Ishikawa (cell line): ENCODE data around the gene STPG1.
A peak's percentile ranks its signal among the peaks of the same experiment; 100 is the strongest.

Experiments
- CEBPB ChIP-seq: IDR thresholded peaks from 2 replicates; pipeline ENCODE4 v1.6.1; 2012
- CREB1 ChIP-seq: IDR thresholded peaks from 2 replicates; pipeline ENCODE4 v1.6.1; 2012; ENCODE audit warnings: low read depth
- EGR1 ChIP-seq: IDR thresholded peaks from 2 replicates; pipeline ENCODE4 v1.6.1; 2012
- EP300 ChIP-seq: IDR thresholded peaks from 2 replicates; pipeline ENCODE4 v1.6.1; 2012; ENCODE audit warnings: borderline replicate concordance
- FOXM1 ChIP-seq: IDR thresholded peaks from 2 replicates; pipeline ENCODE4 v1.6.1; 2012; ENCODE audit warnings: low read depth, borderline replicate concordance
- MAX ChIP-seq: IDR thresholded peaks from 2 replicates; pipeline ENCODE4 v1.6.1; 2012
- NFIC ChIP-seq: IDR thresholded peaks from 2 replicates; pipeline ENCODE4 v1.6.1; 2012
- RAD21 ChIP-seq: IDR thresholded peaks from 2 replicates; pipeline ENCODE4 v1.6.1; 2012; ENCODE audit warnings: low read depth
- REST ChIP-seq: IDR thresholded peaks from 2 replicates; pipeline ENCODE4 v1.6.1; 2012; ENCODE audit warnings: low read depth, mild to moderate bottlenecking
- TAF1 ChIP-seq: IDR thresholded peaks from 2 replicates; pipeline ENCODE4 v1.6.1; 2012; ENCODE audit warnings: low read depth, mild to moderate bottlenecking
- TCF12 ChIP-seq: IDR thresholded peaks from 2 replicates; pipeline ENCODE4 v1.6.1; 2012; ENCODE audit warnings: low read depth
- TEAD4 ChIP-seq: IDR thresholded peaks from 2 replicates; pipeline ENCODE4 v1.6.1; 2012
- USF1 ChIP-seq: IDR thresholded peaks from 2 replicates; pipeline ENCODE4 v1.6.1; 2012
- YY1 ChIP-seq: IDR thresholded peaks from 2 replicates; pipeline ENCODE4 v1.6.1; 2012; ENCODE audit warnings: low read depth
- ZBTB7A ChIP-seq: IDR thresholded peaks from 2 replicates; pipeline ENCODE4 v1.6.1; 2012; ENCODE audit warnings: low read depth

Gene STPG1

GRCh38 chr1:24420547-24420946 is 7.0 kb upstream of the STPG1 start:
- TF ChIP-seq TEAD4: no peak
- TF ChIP-seq ZBTB7A: no peak
- no peak for TF ChIP-seq RAD21
- TF ChIP-seq NFIC: no peak
- TF ChIP-seq YY1: no peak
- TF ChIP-seq TCF12: no peak
- TF ChIP-seq MAX: no peak
- TF ChIP-seq EGR1: no peak
- TF ChIP-seq FOXM1: no peak
- TF ChIP-seq EP300: no peak
- no peak for TF ChIP-seq CREB1
- TF ChIP-seq USF1: no peak
- TF ChIP-seq CEBPB: no peak
- TF ChIP-seq TAF1: no peak
- TF ChIP-seq REST: no peak

- TF ChIP-seq EP300: no peak
- 0 out of 2 replicates have a peak, but pooled peaks have one; percentile 22 for TF ChIP-seq TCF12
Measured at GRCh38 chr1:24418898-24419628, 5.5 kb upstream of the STPG1 start.

- TF ChIP-seq REST: no peak
- TF ChIP-seq CREB1: no peak
- TF ChIP-seq USF1: no peak
- no peak for TF ChIP-seq RAD21
- no peak for TF ChIP-seq TCF12
Measured at GRCh38 chr1:24417681-24418080, 4.1 kb upstream of the STPG1 start.

GRCh38 chr1:24416666-24417391 is 3.2 kb upstream of the STPG1 start:
- TF ChIP-seq RAD21 (no peak), EGR1 (no peak), NFIC (no peak), CREB1 (no peak), MAX (no peak), YY1 (no peak), EP300 (no peak), USF1 (no peak), TEAD4 (no peak), REST (no peak), TCF12 (no peak), ZBTB7A (no peak), CEBPB (no peak), TAF1 (no peak), FOXM1 (no peak)
